ENCODE results near the gene WWOX.

DNA sequence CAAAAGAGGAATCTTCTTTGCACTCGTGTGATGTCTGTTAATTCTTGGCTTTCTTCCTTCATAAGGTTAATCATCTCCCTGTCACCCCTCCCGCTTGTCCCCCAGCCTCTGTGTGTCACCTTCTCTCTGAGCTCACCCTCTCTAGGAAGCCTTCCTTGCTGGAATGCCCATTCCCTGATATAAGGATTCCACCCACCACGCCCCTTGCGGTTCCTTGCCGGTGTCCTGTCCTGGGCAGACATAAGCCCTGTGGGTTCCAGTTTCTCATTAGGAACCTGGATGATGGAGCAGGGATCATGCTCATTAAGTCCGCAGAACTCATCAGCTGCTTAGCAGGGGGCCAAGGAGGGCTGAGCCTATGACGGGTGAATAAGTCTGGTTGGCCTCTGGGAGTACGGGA lies 941.8 kb downstream of the WWOX start:
- TF ChIP-seq, protein P1, sequence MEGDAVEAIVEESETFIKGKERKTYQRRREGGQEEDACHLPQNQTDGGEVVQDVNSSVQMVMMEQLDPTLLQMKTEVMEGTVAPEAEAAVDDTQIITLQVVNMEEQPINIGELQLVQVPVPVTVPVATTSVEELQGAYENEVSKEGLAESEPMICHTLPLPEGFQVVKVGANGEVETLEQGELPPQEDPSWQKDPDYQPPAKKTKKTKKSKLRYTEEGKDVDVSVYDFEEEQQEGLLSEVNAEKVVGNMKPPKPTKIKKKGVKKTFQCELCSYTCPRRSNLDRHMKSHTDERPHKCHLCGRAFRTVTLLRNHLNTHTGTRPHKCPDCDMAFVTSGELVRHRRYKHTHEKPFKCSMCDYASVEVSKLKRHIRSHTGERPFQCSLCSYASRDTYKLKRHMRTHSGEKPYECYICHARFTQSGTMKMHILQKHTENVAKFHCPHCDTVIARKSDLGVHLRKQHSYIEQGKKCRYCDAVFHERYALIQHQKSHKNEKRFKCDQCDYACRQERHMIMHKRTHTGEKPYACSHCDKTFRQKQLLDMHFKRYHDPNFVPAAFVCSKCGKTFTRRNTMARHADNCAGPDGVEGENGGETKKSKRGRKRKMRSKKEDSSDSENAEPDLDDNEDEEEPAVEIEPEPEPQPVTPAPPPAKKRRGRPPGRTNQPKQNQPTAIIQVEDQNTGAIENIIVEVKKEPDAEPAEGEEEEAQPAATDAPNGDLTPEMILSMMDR (conservative IDR thresholded peaks at IDR 0.05; ENCODE audit: low read depth, low read length) = no peak
- TF ChIP-seq POLR2A (IDR thresholded peaks at IDR 0.05; ENCODE audit: low read depth, low read length) (no peak), RAD21 (IDR thresholded peaks at IDR 0.05; ENCODE audit: low read length) (no peak), CHD1 (IDR thresholded peaks at IDR 0.05; ENCODE audit: low read depth, low read length) (no peak)
